Ascending aorta (tissue), 2 donors: Measurements from ENCODE around the gene FXYD1. TPM values are rescaled to one million over a fixed set of nuclear protein-coding genes. Genes with fewer than 3 reads are reported as not detected.
"Not testable (repeated sequence)": the region's sequence is repeated elsewhere in the genome, so short reads cannot be mapped to it uniquely, and the experiment has no call there.

Source experiments
- DNase-seq, 2 donors: peaks; one replicate each; pipeline ENCODE4 v3.0.0-alpha.2; 2019; ENCODE audit warnings: low spot score in 2 of 2
- H3K27ac ChIP-seq, 2 donors: fragments of 200-600 bp; sonication (generic); one replicate each; pipeline ENCODE4 v1.5.1; 2016 to 2017; ENCODE audit warnings: mild to moderate bottlenecking in 1 of 2
- H3K27me3 ChIP-seq: fragments of 200-600 bp; sonication (generic); one replicate; pipeline ENCODE4 v1.5.1; 2017
- H3K36me3 ChIP-seq, 2 donors: fragments of 200-600 bp; sonication (generic); one replicate each; pipeline ENCODE4 v1.5.1; 2016
- H3K4me1 ChIP-seq, 2 donors: fragments of 200-600 bp; sonication (generic); one replicate each; pipeline ENCODE4 v1.5.1; 2016 to 2017; ENCODE audit warnings: mild to moderate bottlenecking in 1 of 2
- H3K4me3 ChIP-seq, 2 donors: fragments of 200-600 bp; sonication (generic); one replicate each; pipeline ENCODE4 v1.5.1; 2016 to 2017; ENCODE audit warnings: mild to moderate bottlenecking in 1 of 2
- H3K9me3 ChIP-seq, 2 donors: fragments of 200-600 bp; sonication (generic); one replicate each; pipeline ENCODE4 v1.5.1; 2016
- CTCF ChIP-seq, 3 experiments: fragments of 200-600 bp in 2 of 3; fragments of 450-650 bp in 1 of 3; sonication (generic) in 2 of 3; IDR thresholded peaks; one replicate each; pipeline ENCODE4 v1.5.1; 2016 to 2019; ENCODE audit warnings: antibody characterized with exemption in 3 of 3, mild to moderate bottlenecking in 1 of 3, moderate library complexity in 1 of 3
- intact Hi-C: fragments of 100-400 bp; cut with DNase I; formaldehyde crosslinking; loops from one replicate; pipeline ENCODE4 v1.15.1; 2023
- total RNA-seq: library from RNA; depleted of rRNA; stranded (reverse); fragments of >200 nt; gene quantifications from one replicate; pipeline ENCODE4 v1.1.0, GENCODE V29; 2016

FXYD1 gene
- total RNA-seq, 1 donor from 2014 or later: 34.8 TPM

DNA sequence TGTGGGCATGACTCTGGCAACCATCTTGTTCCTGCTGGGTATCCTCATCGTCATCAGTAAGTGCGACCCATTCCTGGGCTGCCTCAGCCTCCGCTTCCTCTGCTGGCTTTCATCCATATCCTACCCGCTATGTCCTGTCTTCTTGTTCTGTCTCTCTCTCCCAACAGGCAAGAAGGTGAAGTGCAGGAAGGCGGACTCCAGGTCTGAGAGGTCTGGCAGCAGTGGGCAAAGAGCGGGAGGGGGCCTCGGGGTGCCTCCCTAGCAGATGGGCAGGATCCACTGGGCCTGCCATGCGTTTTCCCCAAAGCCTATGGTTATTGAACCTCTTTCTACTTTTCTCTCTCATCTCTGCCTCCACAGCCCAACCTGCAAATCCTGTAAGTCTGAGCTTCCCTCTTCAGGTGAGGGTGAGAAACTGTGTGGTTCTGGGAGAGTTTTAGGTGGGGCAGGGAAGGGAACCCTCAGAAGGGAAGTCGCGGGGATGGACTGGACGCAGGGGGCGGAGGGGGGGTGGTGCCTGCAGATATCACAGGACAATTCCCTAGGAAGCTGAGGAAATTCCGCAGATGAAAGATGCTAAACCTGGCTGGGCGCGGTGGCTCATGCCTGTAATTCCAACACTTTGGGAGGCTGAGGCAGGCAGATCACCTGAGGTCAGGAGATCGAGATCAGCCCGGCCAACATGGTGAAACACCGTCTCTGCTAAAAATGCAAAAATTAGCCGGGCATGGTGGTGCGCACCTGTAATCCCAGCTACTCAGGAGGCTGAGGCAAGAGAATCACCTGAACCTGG is 12.8 kb downstream of the FXYD1 start:
- Histone ChIP-seq H3K27ac (no peak overlapping the region), H3K4me1 (peaks cover 11 to 15% of the 10 kb centered on the region in 2 donors), H3K36me3 (no peaks in the 10 kb centered on the region), H3K9me3 (no peaks in the 10 kb centered on the region), H3K27me3 (no peaks in the 10 kb centered on the region), H3K4me3 (no peak overlapping the region)
- TF ChIP-seq CTCF (IDR thresholded peaks at IDR 0.05): no peak
- DNase-seq: no peak
- intact Hi-C loops: no loop called here

- H3K27ac ChIP-seq, H3K27me3 ChIP-seq, intact Hi-C loops, H3K36me3 ChIP-seq, DNase-seq, H3K9me3 ChIP-seq: not testable (repeated sequence)
- peak overlapping the region in 1 of 2 donors; percentile 88 for H3K4me3 ChIP-seq
- peaks cover 11 to 15% of the 10 kb centered on the region in 2 donors for H3K4me1 ChIP-seq
Observed at GRCh38 chr19:35153129-35153522, 14.5 kb downstream of the FXYD1 start.

GRCh38 chr19:35153701-35154524 is 15.3 kb downstream of the FXYD1 start:
- H3K27ac ChIP-seq: peak overlapping the region; percentile 62 to 69
- TF ChIP-seq CTCF (IDR thresholded peaks at IDR 0.05): peak; percentile 45 to 59 (median 59)

DNA sequence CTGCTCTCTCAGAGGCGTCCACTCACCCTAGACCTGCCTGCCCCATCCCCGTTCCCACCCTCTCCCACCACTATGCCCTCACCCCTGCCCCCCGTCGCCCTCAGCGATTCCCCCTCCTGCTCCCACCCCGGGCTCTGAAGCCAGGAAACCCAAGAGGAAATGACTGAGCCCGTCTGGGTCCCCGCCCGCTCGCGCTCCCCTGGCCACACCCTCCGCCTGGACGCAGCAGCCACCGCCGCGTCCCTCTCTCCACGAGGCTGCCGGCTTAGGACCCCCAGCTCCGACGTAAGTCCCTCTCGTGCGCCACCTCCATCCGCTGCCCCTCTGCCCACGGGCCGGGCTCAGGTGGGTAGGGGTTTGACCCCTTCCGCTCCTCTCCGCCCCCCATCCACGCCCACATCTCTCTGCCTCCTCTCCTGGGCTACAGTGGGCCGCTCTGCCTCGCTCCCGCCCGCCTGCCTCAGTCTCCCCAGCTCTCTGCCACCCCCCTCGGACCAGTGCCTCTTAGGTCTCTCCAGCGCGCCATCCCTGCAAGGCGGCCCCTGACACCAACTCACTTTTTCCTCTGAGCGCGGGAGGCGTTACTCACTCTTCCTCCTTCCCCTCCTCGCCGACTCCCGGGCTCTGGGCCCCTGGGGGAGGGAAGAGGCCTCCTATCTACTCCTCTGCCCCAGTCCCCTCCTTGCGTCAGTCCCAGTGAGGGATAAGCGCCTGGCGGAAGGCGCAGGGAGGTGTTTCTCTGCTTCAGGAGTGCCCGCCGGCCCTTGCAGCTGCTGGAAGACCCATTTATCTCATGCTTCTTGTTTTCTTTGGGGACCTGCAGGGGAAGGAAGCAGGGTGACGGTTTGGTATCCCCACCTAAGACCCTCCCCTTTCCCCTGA is 16.1 kb downstream of the FXYD1 start, which contains the start of gene FXYD5:
TSS of gene FXYD5 (plus strand) at position 211 of the 882 bp plus-strand sequence. CDS start 816 bp downstream, outside the sequence.
- no peaks in the 10 kb centered on the region for H3K9me3 ChIP-seq
- peak within 1 kb of the TSS; percentile 62 to 69 for H3K27ac ChIP-seq
- peaks cover 11 to 15% of the 10 kb centered on the region in 2 donors for H3K4me1 ChIP-seq
- intact Hi-C loops: loop anchor here (1.0 to 5.0 kb wide), 2 partner anchors 13 to 113 kb away; partner anchors contain the start of gene USF2
- H3K27me3 ChIP-seq: no peaks in the 10 kb centered on the region
- peaks cover 10 to 20% of the 10 kb centered on the region in 2 donors for H3K36me3 ChIP-seq
- peak within 1 kb of the TSS; percentile 52 to 88 for H3K4me3 ChIP-seq
- peak; percentile 48 to 85 for DNase-seq
- TF ChIP-seq CTCF (IDR thresholded peaks at IDR 0.05): no peak

More at GRCh38 chr19:35153701-35154524, 15.3 kb downstream of the FXYD1 start:
- Histone ChIP-seq H3K4me3 (peak overlapping the region; percentile 52 to 88), H3K27me3 (no peaks in the 10 kb centered on the region), H3K36me3 (peaks cover 9 to 11% of the 10 kb centered on the region in 2 donors), H3K9me3 (no peaks in the 10 kb centered on the region), H3K4me1 (peaks cover 11 to 15% of the 10 kb centered on the region in 2 donors)
- DNase-seq: no peak
- intact Hi-C loops: loop anchor here (1.0 kb wide), 1 partner anchor 13 kb away; no protein-coding TSS in a partner anchor

DNA sequence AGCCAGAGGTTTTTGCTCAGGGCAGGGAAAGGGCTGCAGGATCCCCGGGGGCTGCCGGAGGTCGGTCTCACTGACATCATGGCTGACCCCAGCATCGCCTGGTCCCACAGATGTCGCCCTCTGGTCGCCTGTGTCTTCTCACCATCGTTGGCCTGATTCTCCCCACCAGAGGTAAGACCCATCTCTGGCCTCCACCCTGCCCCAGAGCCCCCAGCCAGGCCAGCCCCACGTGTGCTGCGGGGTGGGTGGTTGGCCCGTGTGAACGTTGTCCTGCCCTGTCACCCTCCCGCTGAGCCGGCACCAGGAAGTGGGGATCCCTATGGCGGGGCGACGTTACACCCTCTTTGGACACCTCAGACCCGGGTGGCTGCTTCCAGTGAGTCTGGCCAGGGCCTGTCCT is 16.8 kb downstream of the FXYD1 start:
- no peak for DNase-seq
- H3K9me3 ChIP-seq: no peaks in the 10 kb centered on the region
- no peaks in the 10 kb centered on the region for H3K27me3 ChIP-seq
- H3K4me1 ChIP-seq: peaks cover 11 to 15% of the 10 kb centered on the region in 2 donors
- intact Hi-C loops: loop anchor here (5.0 kb wide), 1 partner anchor 112 kb away; the partner anchor contains the start of gene USF2
- peak overlapping the region; percentile 52 to 88 for H3K4me3 ChIP-seq
- H3K27ac ChIP-seq: peak overlapping the region; percentile 62 to 69
- peaks cover 15 to 24% of the 10 kb centered on the region in 2 donors for H3K36me3 ChIP-seq
- no peak for TF ChIP-seq CTCF (IDR thresholded peaks at IDR 0.05)
